B cell (primary cell): ENCODE data around the gene TBXAS1. TPM values are rescaled to one million over a fixed set of nuclear protein-coding genes. Genes with fewer than 3 reads are reported as not detected.
A peak's percentile ranks its signal among the peaks of the same experiment; 100 is the strongest.

Experiments used
- ATAC-seq: fragments of 200-7000 bp; cut with Tn5 transposase; one replicate; pipeline ENCODE4 v1.10.0; 2021; ENCODE audit warnings: low read depth, mild to moderate bottlenecking, moderate number of reproducible peaks, moderate library complexity
- CTCF ChIA-PET: fragments of 350-600 bp; sonication (Branson Sonifier 250); formaldehyde crosslinking; loops from one replicate; lab custom pipeline; 2021; ENCODE audit warnings: antibody characterized with exemption, inconsistent platforms; lab: Charles Lee
- POLR2A ChIA-PET: fragments of 350-600 bp; sonication (Branson Sonifier 250); formaldehyde crosslinking; loops from one replicate; lab custom pipeline; 2021; ENCODE audit warnings: antibody characterized with exemption; lab: Charles Lee
- DNase-seq: peaks from one replicate; pipeline ENCODE4 v3.0.0; 2013
- H2AFZ ChIP-seq: 2 replicates; pipeline ENCODE4 v1.6.1; 2012; ENCODE audit warnings: mild to moderate bottlenecking, low read depth, low read length; ENCODE audit not compliant: insufficient read depth, poor library complexity, severe bottlenecking
- H3K27ac ChIP-seq, 2 donors: 1 replicate in 1 of 2; 2 replicates in 1 of 2; pipeline ENCODE4 v1.5.1; 2012 to 2013; ENCODE audit warnings: low read length in 2 of 2, mild to moderate bottlenecking in 2 of 2, moderate library complexity in 1 of 2
- H3K27me3 ChIP-seq, 4 experiments: fragments of 200-600 bp in 1 of 4; sonication (generic) in 1 of 4; replicated peaks in 1 of 4; 1 replicate in 2 of 4; 2 replicates in 2 of 4; pipeline versions ENCODE4 v1.6.1 to v1.7.0; 2013 to 2016; ENCODE audit warnings: low read length in 3 of 4, mild to moderate bottlenecking in 2 of 4, mixed read lengths in 1 of 4, moderate library complexity in 1 of 4; ENCODE audit not compliant: insufficient read depth in 4 of 4, control insufficient read depth in 3 of 4; ENCODE audit errors: control extremely low read depth in 1 of 4
- H3K36me3 ChIP-seq, 2 experiments: replicated peaks in 1 of 2; 1 replicate in 1 of 2; 2 replicates in 1 of 2; pipeline versions ENCODE4 v1.6.1 to v1.7.1; 2013; ENCODE audit warnings: low read length in 1 of 2; ENCODE audit not compliant: insufficient read depth in 2 of 2, control insufficient read depth in 1 of 2; ENCODE audit errors: control extremely low read depth in 1 of 2, extremely low read depth in 1 of 2
- H3K4me1 ChIP-seq, 2 donors: fragments of 200-600 bp in 1 of 2; sonication (generic) in 1 of 2; 1 replicate in 1 of 2; 2 replicates in 1 of 2; pipeline versions ENCODE4 v1.5.1 to v1.6.1; 2013 to 2017; ENCODE audit warnings: low read length in 2 of 2; ENCODE audit not compliant: control insufficient read depth in 2 of 2, insufficient read depth in 2 of 2
- H3K4me2 ChIP-seq: replicated peaks from 2 replicates; pipeline ENCODE3; 2012; ENCODE audit warnings: mild to moderate bottlenecking, low read depth, low read length; ENCODE audit not compliant: poor library complexity, severe bottlenecking
- H3K4me3 ChIP-seq, 5 experiments: fragments of 200-600 bp in 1 of 5; sonication (generic) in 1 of 5; 1 replicate in 3 of 5; 2 replicates in 2 of 5; pipeline versions ENCODE4 v1.5.1 to v1.7.0; 2011 to 2016; ENCODE audit warnings: low read length in 4 of 5, mild to moderate bottlenecking in 4 of 5, low read depth in 2 of 5, control low read depth in 1 of 5, moderate library complexity in 1 of 5; ENCODE audit not compliant: insufficient read depth in 1 of 5; ENCODE audit errors: control extremely low read depth in 1 of 5, extremely low read depth in 1 of 5
- H3K79me2 ChIP-seq: fragments of 200-600 bp; sonication (generic); one replicate; pipeline ENCODE4 v1.6.0; 2016; ENCODE audit warnings: low read length; ENCODE audit not compliant: control insufficient read depth, insufficient read depth
- H3K9ac ChIP-seq: fragments of 200-600 bp; sonication (generic); 2 replicates; pipeline ENCODE4 v1.6.1; 2017; ENCODE audit warnings: mild to moderate bottlenecking, low read length, moderate library complexity
- H3K9me3 ChIP-seq, 3 donors: one replicate each; pipeline versions ENCODE4 v1.6.1 to v1.7.1; 2013; ENCODE audit warnings: low read length in 2 of 3; ENCODE audit not compliant: control insufficient read depth in 2 of 3, insufficient read depth in 1 of 3; ENCODE audit errors: control extremely low read depth in 1 of 3
- H4K20me1 ChIP-seq: 2 replicates; pipeline ENCODE4 v1.6.0; 2012; ENCODE audit warnings: mild to moderate bottlenecking, low read length; ENCODE audit not compliant: insufficient read depth, control insufficient read depth, poor library complexity, severe bottlenecking
- H3K27ac Mint-ChIP-seq: one replicate; pipeline ENCODE4 v1.8.0; 2021; ENCODE audit warnings: mixed read lengths
- H3K27me3 Mint-ChIP-seq: one replicate; pipeline ENCODE4 v1.8.0; 2021; ENCODE audit warnings: mixed read lengths
- H3K4me1 Mint-ChIP-seq: one replicate; pipeline ENCODE4 v1.8.0; 2021; ENCODE audit warnings: mixed read lengths
- H3K4me3 Mint-ChIP-seq: one replicate; pipeline ENCODE4 v1.8.0; 2021; ENCODE audit warnings: mixed read lengths
- H3K9me3 Mint-ChIP-seq: one replicate; pipeline ENCODE4 v1.8.0; 2022; ENCODE audit warnings: mixed read lengths; ENCODE audit not compliant: insufficient read depth
- EZH2 ChIP-seq: IDR thresholded peaks from 2 replicates; pipeline ENCODE4 v1.6.1; 2012; ENCODE audit warnings: borderline replicate concordance, low read depth, mild to moderate bottlenecking, moderate library complexity, low read length; ENCODE audit not compliant: insufficient read depth, poor library complexity, severe bottlenecking
- WGBS: methylation state at CpG from one replicate; pipeline ENCODE4 v1.1.5; 2013; ENCODE audit warnings: missing lambda C conversion rate; ENCODE audit not compliant: insufficient coverage; 5-methylcytosine and 5-hydroxymethylcytosine counted together
- intact Hi-C: fragments of 100-400 bp; cut with micrococcal nuclease; formaldehyde crosslinking; loops from one replicate; pipeline ENCODE4 v1.10.0; 2022
- polyA plus RNA-seq: library from polyadenylated mRNA; depleted of rRNA; stranded (reverse); fragments of >200 nt; gene quantifications from 2 replicates; pipeline ENCODE4 v1.2.3, GENCODE V29; 2012
- total RNA-seq, 2 donors: library from RNA; stranded (reverse); fragments of 120-200 nt in 1 of 2; gene quantifications; 1 replicate in 1 of 2; 2 replicates in 1 of 2; pipeline versions ENCODE4 v1.2.3 to v1.2.4, GENCODE V29; 2013 to 2022
- TF ChIP-seq, protein P1 (sequence below): fragments of 200-600 bp; IDR thresholded peaks from one replicate; pipeline ENCODE4 v1.8.0; 2022; ENCODE audit warnings: antibody characterized with exemption, mild to moderate bottlenecking

The TBXAS1 gene
- total and polyA plus RNA-seq, 2 donors (not counting 1 experiment from before 2014, with no cell fraction given): 8.1 to 21.0 TPM

GRCh38 chr7:140000666-140001268 is 171.7 kb downstream of the TBXAS1 start:
- no peak overlapping the region for H3K4me2 ChIP-seq
- H3K4me3 ChIP-seq: no peak overlapping the region
- no peaks in the 10 kb centered on the region for H3K79me2 ChIP-seq
- Mint-ChIP-seq H3K9me3 (no peaks in the 10 kb centered on the region), H3K4me1 (peaks cover 2% of the 10 kb centered on the region), H3K27me3 (no peaks in the 10 kb centered on the region), H3K4me3 (no peak overlapping the region), H3K27ac (no peak overlapping the region)
- DNase-seq: no peak
- no peaks in the 10 kb centered on the region for H4K20me1 ChIP-seq
- no peak overlapping the region for H3K27ac ChIP-seq
- no peak overlapping the region for H2AFZ ChIP-seq
- H3K9ac ChIP-seq: no peak overlapping the region
- WGBS: 93% methylated on average over 5 of the region's 6 CpGs
- peaks cover 0 to 2% of the 10 kb centered on the region in 2 donors for H3K4me1 ChIP-seq
- no peak for ATAC-seq
- intact Hi-C loops: no loop called here
- no peak for TF ChIP-seq EZH2
- TF ChIP-seq, protein P1, sequence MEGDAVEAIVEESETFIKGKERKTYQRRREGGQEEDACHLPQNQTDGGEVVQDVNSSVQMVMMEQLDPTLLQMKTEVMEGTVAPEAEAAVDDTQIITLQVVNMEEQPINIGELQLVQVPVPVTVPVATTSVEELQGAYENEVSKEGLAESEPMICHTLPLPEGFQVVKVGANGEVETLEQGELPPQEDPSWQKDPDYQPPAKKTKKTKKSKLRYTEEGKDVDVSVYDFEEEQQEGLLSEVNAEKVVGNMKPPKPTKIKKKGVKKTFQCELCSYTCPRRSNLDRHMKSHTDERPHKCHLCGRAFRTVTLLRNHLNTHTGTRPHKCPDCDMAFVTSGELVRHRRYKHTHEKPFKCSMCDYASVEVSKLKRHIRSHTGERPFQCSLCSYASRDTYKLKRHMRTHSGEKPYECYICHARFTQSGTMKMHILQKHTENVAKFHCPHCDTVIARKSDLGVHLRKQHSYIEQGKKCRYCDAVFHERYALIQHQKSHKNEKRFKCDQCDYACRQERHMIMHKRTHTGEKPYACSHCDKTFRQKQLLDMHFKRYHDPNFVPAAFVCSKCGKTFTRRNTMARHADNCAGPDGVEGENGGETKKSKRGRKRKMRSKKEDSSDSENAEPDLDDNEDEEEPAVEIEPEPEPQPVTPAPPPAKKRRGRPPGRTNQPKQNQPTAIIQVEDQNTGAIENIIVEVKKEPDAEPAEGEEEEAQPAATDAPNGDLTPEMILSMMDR: no peak
- POLR2A ChIA-PET: interaction anchor here (0.5 kb wide), 1 partner anchor 303 kb away, joined by 3 read pairs; no protein-coding TSS in a partner anchor
- no peaks in the 10 kb centered on the region for H3K36me3 ChIP-seq
- no peaks in the 10 kb centered on the region for H3K9me3 ChIP-seq
- no peaks in the 10 kb centered on the region for H3K27me3 ChIP-seq
- CTCF ChIA-PET: interaction anchor here (1.3 to 11.4 kb wide), 7 partner anchors 107 to 399 kb away, joined by 3 to 269 read pairs (median 5); no protein-coding TSS in a partner anchor

DNA sequence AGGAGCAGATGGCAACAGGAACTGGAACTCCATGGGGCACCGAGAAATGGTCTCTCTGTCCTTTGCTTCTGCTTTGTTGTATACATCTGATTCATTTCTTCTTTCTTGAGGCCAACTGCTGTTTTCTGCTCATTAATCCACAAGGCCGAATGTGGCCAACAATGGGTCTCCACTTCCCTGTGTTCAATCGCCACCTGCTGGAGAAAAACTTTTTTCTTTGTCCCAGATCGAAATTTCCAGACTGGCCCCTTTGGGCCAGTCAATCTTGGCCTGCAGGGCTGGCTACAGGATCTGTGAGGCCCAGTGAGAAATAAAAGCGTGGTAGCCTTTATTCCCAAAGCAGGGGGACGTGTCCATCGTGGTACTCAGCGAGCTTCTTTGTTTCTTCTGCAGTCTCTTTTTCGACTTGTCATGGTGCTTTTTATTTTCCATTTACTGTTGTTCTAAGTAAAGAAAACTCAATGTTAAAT is 174.9 kb downstream of the TBXAS1 start:
- Histone ChIP-seq H3K9ac (no peak overlapping the region), H3K4me3 (no peak overlapping the region), H3K27me3 (no peaks in the 10 kb centered on the region), H2AFZ (no peak overlapping the region), H3K79me2 (no peaks in the 10 kb centered on the region), H3K36me3 (no peaks in the 10 kb centered on the region), H3K4me2 (no peak overlapping the region), H4K20me1 (no peaks in the 10 kb centered on the region), H3K4me1 (peaks cover 0 to 2% of the 10 kb centered on the region in 2 donors), H3K27ac (no peak overlapping the region), H3K9me3 (no peaks in the 10 kb centered on the region)
- CTCF ChIA-PET: interaction anchor here (0.6 to 11.4 kb wide), 9 partner anchors 87 to 504 kb away, joined by 3 to 269 read pairs (median 5); no protein-coding TSS in a partner anchor
- no peaks in the 10 kb centered on the region for H3K9me3 Mint-ChIP-seq
- H3K27ac Mint-ChIP-seq: peak overlapping the region; percentile 46
- no peak for TF ChIP-seq EZH2
- TF ChIP-seq, protein P1: peak; percentile 75
- H3K4me1 Mint-ChIP-seq: peaks cover 2% of the 10 kb centered on the region
- intact Hi-C loops: loop anchor here (1.0 kb wide), 2 partner anchors 358 to 504 kb away; no protein-coding TSS in a partner anchor
- POLR2A ChIA-PET: interaction anchor here (2.3 kb wide), 1 partner anchor 359 kb away, joined by 6 read pairs; no protein-coding TSS in a partner anchor
- DNase-seq (peak; percentile 61), ATAC-seq (peak; percentile 49)
- no peak overlapping the region for H3K4me3 Mint-ChIP-seq
- no peaks in the 10 kb centered on the region for H3K27me3 Mint-ChIP-seq
- WGBS: 68% methylated on average over 7 of the region's 9 CpGs
